Tibial artery (tissue), 4 donors: ENCODE results near the gene PNRC1.

Experiments
- DNase-seq, 2 donors: peaks; one replicate each; pipeline ENCODE4 v3.0.0-alpha.2; 2019
- H3K27ac ChIP-seq, 2 donors: fragments of 200-600 bp; sonication (generic) in 1 of 2; 1 replicate in 1 of 2; 2 replicates in 1 of 2; pipeline ENCODE4 v1.5.1; 2018 to 2019; ENCODE audit warnings: mild to moderate bottlenecking in 1 of 2
- H3K27me3 ChIP-seq, 2 donors: fragments of 200-600 bp; sonication (generic) in 1 of 2; one replicate each; pipeline versions ENCODE4 v1.5.1 to v1.6.0; 2016 to 2019
- H3K36me3 ChIP-seq, 3 donors: fragments of 200-600 bp; sonication (generic) in 2 of 3; one replicate each; pipeline ENCODE4 v1.5.1; 2016 to 2019; ENCODE audit warnings: mild to moderate bottlenecking in 2 of 3
- H3K4me1 ChIP-seq, 4 donors: fragments of 200-600 bp; sonication (generic) in 2 of 4; 1 replicate in 3 of 4; 2 replicates in 1 of 4; pipeline ENCODE4 v1.5.1; 2016 to 2019
- H3K4me3 ChIP-seq, 2 donors: fragments of 200-600 bp; sonication (generic) in 1 of 2; 1 replicate in 1 of 2; 2 replicates in 1 of 2; pipeline ENCODE4 v1.5.1; 2018 to 2019; ENCODE audit warnings: mild to moderate bottlenecking in 2 of 2
- H3K9me3 ChIP-seq, 3 donors: fragments of 200-600 bp; sonication (generic) in 1 of 3; one replicate each; pipeline ENCODE4 v1.5.1; 2016 to 2019
- intact Hi-C: fragments of 100-400 bp; cut with DNase I; formaldehyde crosslinking; loops from one replicate; pipeline ENCODE4 v1.15.0; 2023; ENCODE audit warnings: low total_unique reads
- TF ChIP-seq, protein P1 (sequence below), 2 experiments: fragments of 200-600 bp in 1 of 2; fragments of 450-650 bp in 1 of 2; IDR thresholded peaks; one replicate each; pipeline ENCODE4 v1.5.1; 2017 to 2019; ENCODE audit warnings: antibody characterized with exemption in 2 of 2, mild to moderate bottlenecking in 1 of 2, moderate library complexity in 1 of 2

PNRC1 gene

DNA sequence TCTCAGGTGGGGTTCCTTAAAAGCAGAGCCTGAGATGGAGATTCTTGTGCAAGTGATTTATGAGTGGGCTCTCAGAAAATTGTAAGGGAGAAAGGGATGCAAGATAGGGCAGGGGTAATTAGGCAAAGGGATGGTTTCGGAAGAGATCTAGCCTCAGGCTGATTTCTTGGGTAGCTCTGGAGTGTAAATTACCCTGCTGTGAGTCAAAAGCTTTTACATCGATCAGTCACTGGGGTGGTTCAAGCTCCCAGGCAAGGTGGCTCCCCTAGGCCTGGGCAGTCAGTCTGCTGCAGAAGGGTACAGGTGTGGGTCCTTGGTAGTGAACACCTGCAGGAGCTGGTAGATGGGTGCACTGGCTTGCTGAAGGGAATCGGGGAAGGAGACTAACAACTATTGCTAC, 54.2 kb downstream of the PNRC1 start:
- intact Hi-C loops = no loop called here
- peaks cover 0 to 10% (median 2%) of the 10 kb centered on the region in 4 donors for H3K4me1 ChIP-seq

More for the DNA sequence above, 54.2 kb downstream of the PNRC1 start:
- Histone ChIP-seq H3K27ac (no peak overlapping the region), H3K4me3 (no peak overlapping the region), H3K36me3 (no peaks in the 10 kb centered on the region), H3K27me3 (no peaks in the 10 kb centered on the region), H3K9me3 (no peaks in the 10 kb centered on the region)
- no peak for DNase-seq
- TF ChIP-seq, protein P1, sequence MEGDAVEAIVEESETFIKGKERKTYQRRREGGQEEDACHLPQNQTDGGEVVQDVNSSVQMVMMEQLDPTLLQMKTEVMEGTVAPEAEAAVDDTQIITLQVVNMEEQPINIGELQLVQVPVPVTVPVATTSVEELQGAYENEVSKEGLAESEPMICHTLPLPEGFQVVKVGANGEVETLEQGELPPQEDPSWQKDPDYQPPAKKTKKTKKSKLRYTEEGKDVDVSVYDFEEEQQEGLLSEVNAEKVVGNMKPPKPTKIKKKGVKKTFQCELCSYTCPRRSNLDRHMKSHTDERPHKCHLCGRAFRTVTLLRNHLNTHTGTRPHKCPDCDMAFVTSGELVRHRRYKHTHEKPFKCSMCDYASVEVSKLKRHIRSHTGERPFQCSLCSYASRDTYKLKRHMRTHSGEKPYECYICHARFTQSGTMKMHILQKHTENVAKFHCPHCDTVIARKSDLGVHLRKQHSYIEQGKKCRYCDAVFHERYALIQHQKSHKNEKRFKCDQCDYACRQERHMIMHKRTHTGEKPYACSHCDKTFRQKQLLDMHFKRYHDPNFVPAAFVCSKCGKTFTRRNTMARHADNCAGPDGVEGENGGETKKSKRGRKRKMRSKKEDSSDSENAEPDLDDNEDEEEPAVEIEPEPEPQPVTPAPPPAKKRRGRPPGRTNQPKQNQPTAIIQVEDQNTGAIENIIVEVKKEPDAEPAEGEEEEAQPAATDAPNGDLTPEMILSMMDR (IDR thresholded peaks at IDR 0.05) = no peak
